ENCODE data around the gene NRP1. TPM values are rescaled to one million over a fixed set of nuclear protein-coding genes. Genes with fewer than 3 reads are reported as not detected.

Gene NRP1
- total RNA-seq, 1 experiment from 2014 or later = 85.9 TPM

GRCh38 chr10:33270971-33271370 lies 63.5 kb downstream of the NRP1 start:
- Histone ChIP-seq H3K27me3 (replicated peaks) (no peaks in the 10 kb centered on the region), H3K4me1 (replicated peaks) (peaks cover 42% of the 10 kb centered on the region), H3K9me3 (replicated peaks) (no peaks in the 10 kb centered on the region), H3K27ac (peak overlapping the region; percentile 41; the same call in 1 of the 2 replicates), H3K4me3 (no peak overlapping the region), H3K36me3 (peaks cover 53% of the 10 kb centered on the region)
- DNase-seq (ENCODE audit: low read depth in 1 of 2, low spot score in 2 of 2) = no peak

GRCh38 chr10:33267708-33268107 lies 66.8 kb downstream of the NRP1 start:
- Histone ChIP-seq H3K4me3 (no peak overlapping the region), H3K4me1 (replicated peaks) (peaks cover 43% of the 10 kb centered on the region), H3K27me3 (replicated peaks) (no peaks in the 10 kb centered on the region), H3K9me3 (replicated peaks) (no peaks in the 10 kb centered on the region), H3K27ac (no peak overlapping the region), H3K36me3 (peaks cover 55% of the 10 kb centered on the region)
- no peak for DNase-seq (ENCODE audit: low read depth in 1 of 2, low spot score in 2 of 2)

- Histone ChIP-seq H3K36me3 (peaks cover 64% of the 10 kb centered on the region), H3K9me3 (replicated peaks) (no peaks in the 10 kb centered on the region), H3K27me3 (replicated peaks) (no peaks in the 10 kb centered on the region), H3K4me1 (replicated peaks) (peaks cover 22% of the 10 kb centered on the region), H3K27ac (no peak overlapping the region), H3K4me3 (no peak overlapping the region)
- no peak for DNase-seq (ENCODE audit: low read depth in 1 of 2, low spot score in 2 of 2)
Observed at GRCh38 chr10:33265621-33266020, 68.8 kb downstream of the NRP1 start.

- Histone ChIP-seq H3K4me1 (replicated peaks) (peaks cover 36% of the 10 kb centered on the region), H3K27me3 (replicated peaks) (no peaks in the 10 kb centered on the region), H3K27ac (peak overlapping the region; percentile 39), H3K36me3 (peaks cover 48% of the 10 kb centered on the region), H3K9me3 (replicated peaks) (no peaks in the 10 kb centered on the region), H3K4me3 (no peak overlapping the region)
- DNase-seq (ENCODE audit: low read depth in 1 of 2, low spot score in 2 of 2) = no peak
Observed at GRCh38 chr10:33263453-33263852, 71.0 kb downstream of the NRP1 start.

- Histone ChIP-seq H3K27me3 (replicated peaks) (no peaks in the 10 kb centered on the region), H3K27ac (peak overlapping the region; percentile 39; the same call in 1 of the 2 replicates), H3K4me3 (no peak overlapping the region), H3K36me3 (peaks cover 48% of the 10 kb centered on the region), H3K9me3 (replicated peaks) (no peaks in the 10 kb centered on the region), H3K4me1 (replicated peaks) (peaks cover 39% of the 10 kb centered on the region)
- DNase-seq (ENCODE audit: low read depth in 1 of 2, low spot score in 2 of 2) = no peak
Observed at GRCh38 chr10:33262871-33263270, 71.6 kb downstream of the NRP1 start.

GRCh38 chr10:33260403-33261149 lies 73.9 kb downstream of the NRP1 start:
- DNase-seq (ENCODE audit: low read depth in 1 of 2, low spot score in 2 of 2) = no peak
- H3K4me1 ChIP-seq (replicated peaks) = peaks cover 39% of the 10 kb centered on the region
- H3K27me3 ChIP-seq (replicated peaks) = no peaks in the 10 kb centered on the region
- no peak overlapping the region for H3K27ac ChIP-seq
- peaks cover 55% of the 10 kb centered on the region for H3K36me3 ChIP-seq
- H3K9me3 ChIP-seq (replicated peaks) = no peaks in the 10 kb centered on the region
- H3K4me3 ChIP-seq = no peak overlapping the region

GRCh38 chr10:33258967-33259366 lies 75.5 kb downstream of the NRP1 start:
- Histone ChIP-seq H3K9me3 (replicated peaks) (no peaks in the 10 kb centered on the region), H3K4me1 (replicated peaks) (peaks cover 41% of the 10 kb centered on the region), H3K27ac (peak overlapping the region; percentile 71), H3K27me3 (replicated peaks) (no peaks in the 10 kb centered on the region), H3K36me3 (peaks cover 62% of the 10 kb centered on the region), H3K4me3 (peak overlapping the region; percentile 20)
- peak; percentile 65 to 82 for DNase-seq (ENCODE audit: low read depth in 1 of 2, low spot score in 2 of 2)

GRCh38 chr10:33257439-33258080 lies 76.9 kb downstream of the NRP1 start:
- Histone ChIP-seq H3K4me1 (replicated peaks) (peaks cover 41% of the 10 kb centered on the region), H3K36me3 (peaks cover 61% of the 10 kb centered on the region), H3K27ac (no peak overlapping the region), H3K27me3 (replicated peaks) (no peaks in the 10 kb centered on the region), H3K9me3 (replicated peaks) (no peaks in the 10 kb centered on the region), H3K4me3 (no peak overlapping the region)
- DNase-seq (ENCODE audit: low read depth in 1 of 2, low spot score in 2 of 2) = no peak

- no peaks in the 10 kb centered on the region for H3K27me3 ChIP-seq (replicated peaks)
- H3K4me1 ChIP-seq (replicated peaks) = peaks cover 50% of the 10 kb centered on the region
- DNase-seq (ENCODE audit: low read depth in 1 of 2, low spot score in 2 of 2) = no peak
- no peak overlapping the region for H3K27ac ChIP-seq
- no peak overlapping the region for H3K4me3 ChIP-seq
- H3K36me3 ChIP-seq = peaks cover 61% of the 10 kb centered on the region
- H3K9me3 ChIP-seq (replicated peaks) = no peaks in the 10 kb centered on the region
Observed at GRCh38 chr10:33256458-33256857, 78.0 kb downstream of the NRP1 start.

GRCh38 chr10:33254556-33255160 lies 79.8 kb downstream of the NRP1 start:
- Histone ChIP-seq H3K27ac (no peak overlapping the region; the same call in 1 of the 2 replicates), H3K27me3 (replicated peaks) (no peaks in the 10 kb centered on the region), H3K36me3 (peaks cover 70% of the 10 kb centered on the region), H3K4me1 (replicated peaks) (peaks cover 57% of the 10 kb centered on the region), H3K4me3 (no peak overlapping the region), H3K9me3 (replicated peaks) (no peaks in the 10 kb centered on the region)
- no peak for DNase-seq (ENCODE audit: low read depth in 1 of 2, low spot score in 2 of 2)

GRCh38 chr10:33253411-33253810 lies 81.1 kb downstream of the NRP1 start:
- no peaks in the 10 kb centered on the region for H3K9me3 ChIP-seq (replicated peaks)
- no peaks in the 10 kb centered on the region for H3K27me3 ChIP-seq (replicated peaks)
- no peak overlapping the region for H3K4me3 ChIP-seq
- peaks cover 75% of the 10 kb centered on the region for H3K36me3 ChIP-seq
- H3K27ac ChIP-seq = peak overlapping the region; percentile 50
- peaks cover 57% of the 10 kb centered on the region for H3K4me1 ChIP-seq (replicated peaks)
- DNase-seq (ENCODE audit: low read depth in 1 of 2, low spot score in 2 of 2) = no peak

GRCh38 chr10:33252794-33253203 lies 81.7 kb downstream of the NRP1 start:
- peaks cover 75% of the 10 kb centered on the region for H3K36me3 ChIP-seq

GRCh38 chr10:33252324-33252723 lies 82.1 kb downstream of the NRP1 start:
- Histone ChIP-seq H3K27ac (peak overlapping the region; percentile 34), H3K4me3 (no peak overlapping the region), H3K9me3 (replicated peaks) (no peaks in the 10 kb centered on the region), H3K27me3 (replicated peaks) (no peaks in the 10 kb centered on the region), H3K4me1 (replicated peaks) (peaks cover 60% of the 10 kb centered on the region), H3K36me3 (peaks cover 75% of the 10 kb centered on the region)
- no peak for DNase-seq (ENCODE audit: low read depth in 1 of 2, low spot score in 2 of 2)

More at GRCh38 chr10:33252794-33253203, 81.7 kb downstream of the NRP1 start:
- Histone ChIP-seq H3K27me3 (replicated peaks) (no peaks in the 10 kb centered on the region), H3K4me1 (replicated peaks) (peaks cover 60% of the 10 kb centered on the region), H3K9me3 (replicated peaks) (no peaks in the 10 kb centered on the region), H3K4me3 (no peak overlapping the region), H3K27ac (peak overlapping the region; percentile 50)
- peak in 1 of 2 experiments; percentile 73 for DNase-seq (ENCODE audit: low read depth in 1 of 2, low spot score in 2 of 2)

Data from SJSA1 (cell line).